ENCODE measurements around the gene EEF2KMT.
"Not testable (repeated sequence)": the region's sequence is repeated elsewhere in the genome, so short reads cannot be mapped to it uniquely, and the experiment has no call there.

DNA sequence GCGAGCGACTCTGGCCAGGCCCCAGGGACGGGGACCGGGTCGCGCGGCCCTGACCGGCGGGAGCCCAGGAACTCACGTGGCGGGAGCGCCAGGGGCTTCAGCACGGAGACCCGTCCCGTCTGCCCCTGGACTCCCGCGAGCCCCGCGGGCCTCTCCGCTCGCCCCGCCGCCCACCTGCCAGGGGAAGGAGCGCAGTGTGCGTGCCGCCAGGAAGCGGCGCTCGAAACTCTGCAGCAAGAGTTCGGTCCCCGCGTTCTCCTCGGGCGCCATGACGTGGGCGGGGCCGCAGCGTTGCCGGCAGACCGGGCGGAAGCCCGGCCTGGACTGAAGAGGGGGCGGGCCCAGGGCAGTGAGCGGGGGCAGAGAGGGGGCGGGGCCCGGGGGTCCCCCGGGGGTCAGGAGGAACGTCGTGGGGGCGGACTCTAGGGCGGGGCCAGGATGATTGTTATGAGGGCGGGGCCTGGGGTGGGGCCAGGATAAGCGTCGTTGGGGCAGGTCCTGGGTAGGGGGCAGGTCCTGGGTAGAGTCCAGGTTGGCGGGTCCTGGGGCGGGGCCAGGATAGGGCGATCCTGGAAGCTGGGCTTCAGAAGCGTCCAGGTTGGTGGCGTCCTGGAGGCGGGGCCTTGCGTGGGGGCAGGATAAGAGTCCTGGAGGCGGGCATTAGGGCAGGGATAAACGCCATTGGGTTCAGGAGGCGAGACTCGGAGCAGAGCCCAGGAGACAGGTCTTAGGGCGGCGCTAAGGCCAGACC lies at the start of gene EEF2KMT:
- TF ChIP-seq, protein P1, sequence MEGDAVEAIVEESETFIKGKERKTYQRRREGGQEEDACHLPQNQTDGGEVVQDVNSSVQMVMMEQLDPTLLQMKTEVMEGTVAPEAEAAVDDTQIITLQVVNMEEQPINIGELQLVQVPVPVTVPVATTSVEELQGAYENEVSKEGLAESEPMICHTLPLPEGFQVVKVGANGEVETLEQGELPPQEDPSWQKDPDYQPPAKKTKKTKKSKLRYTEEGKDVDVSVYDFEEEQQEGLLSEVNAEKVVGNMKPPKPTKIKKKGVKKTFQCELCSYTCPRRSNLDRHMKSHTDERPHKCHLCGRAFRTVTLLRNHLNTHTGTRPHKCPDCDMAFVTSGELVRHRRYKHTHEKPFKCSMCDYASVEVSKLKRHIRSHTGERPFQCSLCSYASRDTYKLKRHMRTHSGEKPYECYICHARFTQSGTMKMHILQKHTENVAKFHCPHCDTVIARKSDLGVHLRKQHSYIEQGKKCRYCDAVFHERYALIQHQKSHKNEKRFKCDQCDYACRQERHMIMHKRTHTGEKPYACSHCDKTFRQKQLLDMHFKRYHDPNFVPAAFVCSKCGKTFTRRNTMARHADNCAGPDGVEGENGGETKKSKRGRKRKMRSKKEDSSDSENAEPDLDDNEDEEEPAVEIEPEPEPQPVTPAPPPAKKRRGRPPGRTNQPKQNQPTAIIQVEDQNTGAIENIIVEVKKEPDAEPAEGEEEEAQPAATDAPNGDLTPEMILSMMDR (IDR thresholded peaks at IDR 0.05) = not testable (repeated sequence)
- not testable (repeated sequence) for TF ChIP-seq POLR2AphosphoS5 (IDR thresholded peaks at IDR 0.05)
